ENCODE data around the gene CDK6.
"Not testable (repeated sequence)": the region's sequence is repeated elsewhere in the genome, so short reads cannot be mapped to it uniquely, and the experiment has no call there.

CDK6 gene

DNA sequence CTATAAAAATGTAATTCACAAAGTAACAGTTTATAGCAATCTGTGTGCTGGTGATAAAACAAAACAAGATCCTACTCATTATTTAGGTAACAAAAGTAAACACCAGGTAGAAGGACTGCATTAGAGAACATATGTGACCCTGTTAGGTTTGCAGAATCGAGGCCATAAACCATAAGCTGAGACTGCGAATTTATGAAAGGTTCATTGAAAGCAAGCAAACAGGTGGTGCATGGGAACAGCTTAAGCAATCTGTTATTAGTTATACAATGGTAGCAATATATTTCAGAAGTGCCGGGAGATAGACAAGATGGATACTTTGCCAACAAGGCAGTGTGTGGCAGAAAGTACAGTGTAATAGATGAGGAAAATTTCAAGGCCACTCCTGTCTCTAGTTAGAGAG is 222.7 kb downstream of the CDK6 start:
- no peak for DNase-seq

DNA sequence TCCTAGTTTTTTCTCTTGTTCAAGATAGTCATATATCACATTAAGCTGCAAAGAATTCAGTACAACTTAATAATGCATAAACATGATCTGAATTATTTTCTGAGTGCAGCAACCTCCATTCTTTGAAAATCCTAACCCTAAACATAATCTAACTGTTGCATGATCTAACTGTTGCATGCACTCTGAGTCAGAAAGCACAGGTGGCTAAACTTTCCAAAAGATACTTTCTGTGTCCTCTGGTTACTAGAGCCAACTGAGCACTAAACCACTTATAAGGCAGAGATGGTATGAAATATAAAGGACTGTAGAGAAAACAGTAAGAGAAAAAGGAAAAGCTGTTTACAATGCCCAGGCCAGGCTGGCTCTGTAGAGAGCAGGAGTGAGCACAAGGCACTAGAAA is 223.2 kb downstream of the CDK6 start:
- no peak for DNase-seq

DNA sequence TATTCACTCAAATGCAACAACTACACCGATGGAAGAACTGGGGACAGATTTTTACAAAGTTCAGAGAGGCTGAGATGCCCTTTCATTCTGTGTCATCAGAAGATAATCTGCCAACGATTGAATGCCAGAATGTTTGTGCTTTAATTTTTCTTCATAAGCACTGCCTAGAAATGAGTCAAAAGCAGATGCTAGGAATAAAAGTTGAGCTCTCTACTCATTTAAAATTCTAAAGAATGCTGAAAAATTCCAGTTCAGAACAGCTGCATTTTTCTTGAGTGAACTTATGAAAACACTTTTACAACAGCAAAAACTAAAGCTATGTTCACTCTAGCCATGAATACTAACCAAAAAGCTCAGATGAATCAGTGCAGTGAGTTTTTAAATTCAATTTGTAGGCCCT is 223.9 kb downstream of the CDK6 start:
- DNase-seq = no peak

GRCh38 chr7:92611735-92612134 is 224.6 kb downstream of the CDK6 start:
- DNase-seq = no peak

- no peak for DNase-seq
Observed at GRCh38 chr7:92609921-92610518, 226.4 kb downstream of the CDK6 start.

GRCh38 chr7:92608380-92609322 is 227.7 kb downstream of the CDK6 start:
- no peak for DNase-seq

DNA sequence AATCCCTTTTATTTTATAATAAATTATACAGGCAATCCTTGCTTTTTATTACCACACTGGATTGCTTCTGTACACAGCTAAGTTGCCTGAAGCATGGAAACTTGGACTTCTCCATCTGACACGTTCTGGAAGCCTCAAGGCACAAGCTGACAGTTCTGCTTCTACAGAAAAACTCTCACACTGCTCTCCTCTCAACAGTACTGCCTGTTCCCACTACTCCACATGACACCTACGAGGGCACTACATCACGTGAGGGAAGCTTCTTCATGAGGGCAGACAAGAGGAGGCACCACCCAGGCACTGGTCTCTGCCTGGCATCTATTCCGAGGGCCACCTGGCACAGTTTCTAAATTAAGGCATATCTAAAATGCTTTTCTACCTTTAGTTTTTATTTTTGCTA is 229.4 kb downstream of the CDK6 start:
- no peak for DNase-seq

GRCh38 chr7:92604517-92604916 is 231.9 kb downstream of the CDK6 start:
- not testable (repeated sequence) for DNase-seq

DNA sequence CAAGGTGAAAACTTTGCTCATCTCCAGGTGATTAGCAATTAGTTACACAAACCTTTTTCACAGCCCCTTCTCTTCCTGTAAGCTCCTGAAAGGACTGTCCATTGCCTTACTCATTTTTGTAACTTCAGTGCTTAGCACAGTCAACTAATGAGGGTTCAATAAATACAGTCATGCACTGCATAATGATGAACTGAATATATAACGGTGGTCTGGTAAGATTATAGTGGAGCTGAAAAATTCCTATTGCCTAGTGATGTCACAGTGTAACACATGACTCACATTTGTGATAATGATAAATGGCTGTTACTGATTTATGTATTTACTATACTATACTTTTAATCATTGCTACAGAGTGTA is 233.3 kb downstream of the CDK6 start:
- no peak for DNase-seq

DNA sequence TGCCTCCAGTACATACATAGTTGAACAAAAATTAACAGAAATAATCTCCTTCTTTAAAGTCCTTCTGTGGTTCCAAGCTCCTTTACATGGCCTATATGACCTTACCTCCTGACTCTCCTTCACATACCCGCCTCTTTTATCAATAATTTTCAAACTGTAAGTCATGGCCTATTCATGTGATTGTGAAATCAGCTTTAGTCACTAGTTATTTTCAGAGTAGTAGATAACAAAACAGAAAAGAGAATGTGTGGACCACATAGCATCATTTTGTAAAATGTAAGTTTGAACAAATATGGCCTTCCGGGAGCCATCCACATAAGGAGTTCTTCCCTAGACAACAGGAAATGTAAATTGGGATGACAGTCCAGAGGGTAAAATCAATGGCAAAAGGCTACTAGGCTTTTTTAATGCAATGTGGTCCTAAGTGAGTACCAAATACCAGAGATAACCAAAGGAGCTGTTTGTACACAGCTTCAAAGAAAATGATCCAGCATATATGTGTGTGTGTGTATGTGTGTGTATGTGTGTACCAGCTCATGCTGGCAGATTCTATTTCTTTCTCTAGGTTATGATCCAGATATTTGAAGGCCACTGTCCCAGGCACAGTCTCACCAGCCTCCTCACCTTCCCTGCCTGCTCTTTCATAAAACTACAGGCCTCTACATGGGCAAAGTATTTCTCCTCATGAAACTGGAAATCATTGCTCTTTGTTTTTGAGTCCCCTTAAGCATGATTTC is 233.9 kb downstream of the CDK6 start:
- no peak for DNase-seq

GRCh38 chr7:92598310-92598981 is 237.9 kb downstream of the CDK6 start:
- no peak for DNase-seq

DNA sequence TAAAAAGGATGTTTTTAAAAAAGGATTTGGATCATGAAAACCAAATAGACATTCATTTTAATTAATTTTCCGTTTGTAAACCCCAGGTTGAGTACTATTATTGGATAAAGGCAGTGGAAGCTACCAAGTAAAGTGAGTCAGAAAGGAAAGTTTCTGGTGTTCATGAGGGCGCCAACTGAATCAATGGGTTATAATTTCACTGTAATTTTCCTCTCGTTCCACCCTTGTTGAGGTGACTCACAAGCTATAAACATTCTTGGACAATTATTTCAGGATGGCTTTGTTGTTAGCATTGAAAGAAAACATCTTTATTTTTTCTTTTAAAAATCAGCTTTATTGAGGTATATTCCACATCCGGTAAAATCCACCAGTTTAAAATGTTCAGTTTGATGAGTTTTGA is 241.1 kb downstream of the CDK6 start:
- DNase-seq = no peak

DNA sequence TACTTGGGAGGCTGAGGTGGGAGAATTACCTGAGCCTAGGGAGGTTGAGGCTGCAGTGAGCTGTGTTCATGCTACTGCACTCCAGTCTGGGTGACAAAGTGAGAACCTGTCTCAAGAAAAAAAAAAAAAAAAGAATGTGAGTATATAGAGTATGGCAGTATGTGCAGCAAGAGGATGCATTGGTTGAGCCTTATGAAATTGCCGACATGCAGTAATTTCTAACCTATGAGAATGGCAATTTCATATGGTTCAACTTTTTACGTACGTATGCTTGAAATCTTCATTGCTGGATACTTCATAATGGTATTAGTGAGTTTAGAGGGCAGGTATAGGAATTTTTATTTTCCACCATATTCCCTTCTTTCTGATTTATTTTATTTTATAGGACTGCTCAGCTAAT is 241.6 kb downstream of the CDK6 start:
- no peak for DNase-seq

GRCh38 chr7:92590711-92591310 is 245.6 kb downstream of the CDK6 start:
- DNase-seq = no peak

- no peak for DNase-seq
Observed at GRCh38 chr7:92589056-92589455, 247.3 kb downstream of the CDK6 start.

GRCh38 chr7:92588561-92588960 is 247.8 kb downstream of the CDK6 start:
- DNase-seq = peak; percentile 66

- no peak for DNase-seq
Observed at GRCh38 chr7:92586841-92587240, 249.5 kb downstream of the CDK6 start.

- DNase-seq = no peak
Observed at GRCh38 chr7:92586403-92586802, 250.0 kb downstream of the CDK6 start.

DNA sequence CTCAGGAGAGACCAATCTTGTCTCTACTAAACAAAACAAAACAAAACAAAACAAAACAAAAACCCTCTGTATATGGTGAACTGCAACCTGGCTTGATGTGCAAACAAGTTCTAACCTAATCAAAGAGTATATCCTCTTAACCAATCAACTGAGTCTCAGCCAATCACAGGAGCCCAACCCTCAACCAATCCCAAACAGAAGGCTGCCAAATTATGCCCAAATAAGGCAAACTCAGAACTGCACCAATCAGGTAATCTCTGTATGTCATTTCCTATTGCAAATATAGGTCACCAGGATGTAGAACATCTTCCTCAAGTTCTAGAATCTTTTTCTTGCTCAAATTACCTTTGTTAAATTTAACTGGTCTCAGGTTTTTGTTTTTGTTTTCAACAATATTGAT is 251.4 kb downstream of the CDK6 start:
- DNase-seq = no peak

DNA sequence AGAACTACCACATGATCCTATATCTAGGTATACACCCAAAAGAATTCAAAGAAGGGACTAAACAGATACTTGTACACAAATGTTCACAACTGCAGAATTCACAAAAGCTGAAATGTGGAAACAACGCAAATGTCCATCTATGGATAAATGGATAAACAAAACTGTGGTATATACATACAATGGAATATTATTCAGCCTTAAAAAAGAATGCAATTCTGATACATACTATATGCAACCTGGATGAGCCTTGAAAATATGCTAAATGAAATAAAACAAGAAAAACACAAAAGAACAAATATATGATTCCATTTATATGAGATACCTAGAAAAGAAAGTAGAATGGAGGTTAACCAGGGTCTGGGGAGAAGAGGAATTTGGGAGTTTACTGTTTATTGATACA is 253.4 kb downstream of the CDK6 start:
- no peak for DNase-seq

GRCh38 chr7:92576296-92576695 is 260.1 kb downstream of the CDK6 start:
- DNase-seq = no peak

DNA sequence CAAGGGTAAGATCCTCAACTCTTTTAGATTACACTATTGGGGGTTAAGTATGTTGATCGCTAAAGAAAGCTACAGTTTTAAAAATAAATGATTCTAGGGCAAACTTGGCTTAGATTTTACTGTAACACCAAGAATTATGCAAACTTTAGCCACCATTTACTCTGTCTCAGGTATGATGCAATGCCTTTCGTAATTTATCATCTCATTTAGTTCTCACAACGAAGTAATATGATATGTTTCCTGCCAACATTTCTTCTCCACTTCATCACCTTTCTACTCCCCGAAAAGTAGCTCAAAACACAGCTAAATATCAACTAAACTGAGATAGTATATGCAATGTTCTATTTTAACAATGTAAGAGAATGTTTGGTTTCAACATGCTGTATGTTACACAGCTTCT is 267.2 kb downstream of the CDK6 start:
- no peak for DNase-seq

DNA sequence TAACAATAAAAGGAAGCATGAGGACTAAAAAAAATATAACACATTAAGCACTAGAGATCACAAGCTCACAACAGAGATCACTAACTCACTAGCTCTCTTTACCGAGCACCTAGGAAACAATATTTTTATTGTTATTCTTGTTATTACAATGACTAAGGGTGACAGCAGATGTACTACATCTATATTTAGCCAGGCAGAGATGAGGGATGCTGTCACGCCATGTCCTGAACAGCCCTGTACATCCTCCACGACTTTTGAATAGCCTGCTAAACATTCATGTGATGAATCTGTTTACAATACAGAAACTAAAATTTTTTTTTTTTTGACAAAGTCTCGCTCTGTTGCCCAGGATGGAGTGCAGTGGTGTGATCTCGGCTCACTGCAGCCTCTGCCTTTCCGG is 268.9 kb downstream of the CDK6 start:
- DNase-seq = no peak

Data from SIG-M5 (cell line).